VCaP (cell line): Measurements from ENCODE around the gene RPL29.

Source experiments
- H3K27ac ChIP-seq: fragments of 450-650 bp; 2 replicates; pipeline ENCODE4 v1.5.1; 2017
- TF ChIP-seq, protein P1 (sequence below): fragments of 450-650 bp; conservative IDR thresholded peaks from 2 replicates; pipeline ENCODE4 v1.5.1; 2017; ENCODE audit warnings: mild to moderate bottlenecking, moderate library complexity

The RPL29 gene

DNA sequence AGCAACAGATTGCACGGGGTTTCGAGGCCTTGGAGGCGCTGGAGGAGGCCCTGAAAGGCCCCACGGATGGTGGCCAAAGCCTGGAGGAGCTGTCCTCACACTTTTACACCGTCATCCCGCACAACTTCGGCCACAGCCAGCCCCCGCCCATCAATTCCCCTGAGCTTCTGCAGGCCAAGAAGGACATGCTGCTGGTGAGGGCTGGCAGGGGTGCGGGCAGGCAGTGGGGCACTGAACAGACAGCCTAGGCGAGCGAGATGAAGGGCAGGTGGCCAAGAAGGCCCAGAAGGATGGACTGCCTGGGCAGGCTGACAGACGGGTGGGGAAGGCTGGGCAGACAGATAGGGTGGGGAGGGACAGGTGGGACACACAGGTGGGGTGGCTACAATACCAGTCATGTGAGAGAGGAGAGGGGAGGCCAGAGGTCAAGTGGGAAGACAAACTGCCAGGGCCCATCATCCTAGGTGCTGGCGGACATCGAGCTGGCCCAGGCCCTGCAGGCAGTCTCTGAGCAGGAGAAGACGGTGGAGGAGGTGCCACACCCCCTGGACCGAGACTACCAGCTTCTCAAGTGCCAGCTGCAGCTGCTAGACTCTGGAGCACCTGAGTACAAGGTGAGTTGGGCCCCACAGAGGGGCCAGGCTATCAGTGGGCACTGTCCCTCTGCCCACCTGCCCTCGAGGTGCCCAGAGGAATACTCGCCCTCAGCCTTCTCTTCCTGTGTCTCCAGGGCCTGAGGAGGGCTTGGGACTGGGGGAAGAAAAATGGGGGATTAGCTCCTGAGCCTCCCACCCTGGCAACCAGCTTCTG is 50.5 kb downstream of the RPL29 start:
- TF ChIP-seq, protein P1, sequence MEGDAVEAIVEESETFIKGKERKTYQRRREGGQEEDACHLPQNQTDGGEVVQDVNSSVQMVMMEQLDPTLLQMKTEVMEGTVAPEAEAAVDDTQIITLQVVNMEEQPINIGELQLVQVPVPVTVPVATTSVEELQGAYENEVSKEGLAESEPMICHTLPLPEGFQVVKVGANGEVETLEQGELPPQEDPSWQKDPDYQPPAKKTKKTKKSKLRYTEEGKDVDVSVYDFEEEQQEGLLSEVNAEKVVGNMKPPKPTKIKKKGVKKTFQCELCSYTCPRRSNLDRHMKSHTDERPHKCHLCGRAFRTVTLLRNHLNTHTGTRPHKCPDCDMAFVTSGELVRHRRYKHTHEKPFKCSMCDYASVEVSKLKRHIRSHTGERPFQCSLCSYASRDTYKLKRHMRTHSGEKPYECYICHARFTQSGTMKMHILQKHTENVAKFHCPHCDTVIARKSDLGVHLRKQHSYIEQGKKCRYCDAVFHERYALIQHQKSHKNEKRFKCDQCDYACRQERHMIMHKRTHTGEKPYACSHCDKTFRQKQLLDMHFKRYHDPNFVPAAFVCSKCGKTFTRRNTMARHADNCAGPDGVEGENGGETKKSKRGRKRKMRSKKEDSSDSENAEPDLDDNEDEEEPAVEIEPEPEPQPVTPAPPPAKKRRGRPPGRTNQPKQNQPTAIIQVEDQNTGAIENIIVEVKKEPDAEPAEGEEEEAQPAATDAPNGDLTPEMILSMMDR, result no peak
- no peak overlapping the region for H3K27ac ChIP-seq

DNA sequence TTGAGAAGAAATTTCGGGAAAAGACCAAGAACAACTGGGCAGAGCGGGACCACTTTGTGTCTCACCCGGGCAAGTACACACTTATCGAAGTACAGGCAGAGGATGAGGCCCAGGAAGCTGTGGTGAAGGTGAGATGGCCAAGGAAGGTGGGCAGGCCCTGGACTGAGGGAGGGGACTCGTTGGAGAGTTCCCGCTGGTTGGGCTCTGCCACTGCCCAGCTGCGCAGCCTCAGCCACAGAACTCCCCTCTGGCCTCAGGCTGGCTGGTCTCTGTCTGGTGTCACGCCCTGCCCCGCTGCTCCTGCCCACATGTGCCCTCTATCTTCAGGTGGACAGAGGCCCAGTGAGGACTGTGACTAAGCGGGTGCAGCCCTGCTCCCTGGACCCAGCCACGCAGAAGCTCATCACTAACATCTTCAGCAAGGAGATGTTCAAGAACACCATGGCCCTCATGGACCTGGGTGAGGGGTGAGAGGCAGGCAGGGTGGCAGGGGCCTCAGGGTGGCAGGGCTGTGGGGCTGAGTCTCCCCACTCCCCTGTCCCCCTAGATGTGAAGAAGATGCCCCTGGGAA is 51.2 kb downstream of the RPL29 start:
- TF ChIP-seq, protein P1, result no peak
- no peak overlapping the region for H3K27ac ChIP-seq
